Neural crest cell (in vitro differentiated cells): ENCODE measurements around the gene ANO5. TPM values are rescaled to one million over a fixed set of nuclear protein-coding genes. Genes with fewer than 3 reads are reported as not detected.

Experiments used
- DNase-seq: peaks from one replicate; pipeline ENCODE4 v3.0.0; 2021; ENCODE audit warnings: low read depth, mixed read lengths, low spot score
- H3K27ac Mint-ChIP-seq: one replicate; pipeline ENCODE4 v1.8.0; 2021; ENCODE audit warnings: mild to moderate bottlenecking, mixed read lengths; ENCODE audit not compliant: unreplicated experiment
- H3K27me3 Mint-ChIP-seq: 2 replicates; pipeline ENCODE4 v1.8.0; 2021; ENCODE audit warnings: low read depth, mild to moderate bottlenecking, mixed read lengths
- H3K36me3 Mint-ChIP-seq: 2 replicates; pipeline ENCODE4 v1.8.0; 2021; ENCODE audit warnings: low read depth, mild to moderate bottlenecking, mixed read lengths
- H3K4me1 Mint-ChIP-seq: 2 replicates; pipeline ENCODE4 v1.8.0; 2021; ENCODE audit warnings: mixed read lengths
- H3K4me3 Mint-ChIP-seq: one replicate; pipeline ENCODE4 v1.8.0; 2021; ENCODE audit warnings: mild to moderate bottlenecking, mixed read lengths
- H3K9me3 Mint-ChIP-seq: 2 replicates; pipeline ENCODE4 v1.8.0; 2021; ENCODE audit warnings: mixed read lengths
- CTCF ChIP-seq: fragments of 200-600 bp; sonication (generic); conservative IDR thresholded peaks from 2 replicates; pipeline ENCODE4 v1.5.0; 2021; ENCODE audit warnings: antibody characterized with exemption, mild to moderate bottlenecking
- total RNA-seq: library from RNA; stranded (reverse); gene quantifications from 2 replicates; pipeline ENCODE4 v1.2.1, GENCODE V29; 2021

ANO5 gene
- total RNA-seq, 1 donor from 2014 or later: 3.4 TPM

- Mint-ChIP-seq H3K27me3 (no peaks in the 10 kb centered on the region), H3K36me3 (no peaks in the 10 kb centered on the region)
These were observed 32.3 kb downstream of the ANO5 start for GRCh38 chr11:22225190-22225589.

GRCh38 chr11:22234743-22235142, 41.9 kb downstream of the ANO5 start:
- TF ChIP-seq CTCF: no peak
- Mint-ChIP-seq H3K27ac (no peak overlapping the region), H3K36me3 (no peaks in the 10 kb centered on the region), H3K9me3 (no peaks in the 10 kb centered on the region), H3K27me3 (no peaks in the 10 kb centered on the region), H3K4me1 (peaks cover 6% of the 10 kb centered on the region), H3K4me3 (no peak overlapping the region)
- no peak for DNase-seq

More at GRCh38 chr11:22225190-22225589, 32.3 kb downstream of the ANO5 start:
- Mint-ChIP-seq H3K4me1 (no peaks in the 10 kb centered on the region), H3K4me3 (no peak overlapping the region), H3K27ac (no peak overlapping the region), H3K9me3 (no peaks in the 10 kb centered on the region)
- DNase-seq: no peak
- no peak for TF ChIP-seq CTCF

- Mint-ChIP-seq H3K27ac (no peak overlapping the region), H3K27me3 (no peaks in the 10 kb centered on the region), H3K4me3 (no peak overlapping the region), H3K4me1 (no peaks in the 10 kb centered on the region), H3K36me3 (peaks cover 4% of the 10 kb centered on the region), H3K9me3 (peaks cover 2% of the 10 kb centered on the region)
- peak; percentile 7 for DNase-seq
- peak; percentile 74 for TF ChIP-seq CTCF
These were observed 52.2 kb downstream of the ANO5 start for GRCh38 chr11:22244986-22245592.

- Mint-ChIP-seq H3K27me3 (no peaks in the 10 kb centered on the region), H3K9me3 (peaks cover 2% of the 10 kb centered on the region), H3K4me1 (no peaks in the 10 kb centered on the region), H3K27ac (no peak overlapping the region), H3K36me3 (peaks cover 4% of the 10 kb centered on the region), H3K4me3 (no peak overlapping the region)
- DNase-seq: no peak
- TF ChIP-seq CTCF: no peak
These were observed 54.1 kb downstream of the ANO5 start for GRCh38 chr11:22246992-22247391.

GRCh38 chr11:22249871-22250270, 57.0 kb downstream of the ANO5 start:
- H3K4me3 Mint-ChIP-seq: no peak overlapping the region

More at GRCh38 chr11:22249871-22250270, 57.0 kb downstream of the ANO5 start:
- Mint-ChIP-seq H3K27ac (no peak overlapping the region), H3K27me3 (no peaks in the 10 kb centered on the region), H3K9me3 (peaks cover 2% of the 10 kb centered on the region), H3K4me1 (no peaks in the 10 kb centered on the region), H3K36me3 (no peaks in the 10 kb centered on the region)
- no peak for TF ChIP-seq CTCF
- no peak for DNase-seq
